SIG-M5 treated with dmso at 0.1 percent for 504 hours (cell line): Measurements from ENCODE around the gene FER1L5.
A peak's percentile ranks its signal among the peaks of the same experiment; 100 is the strongest.
"Not testable (repeated sequence)": the region's sequence is repeated elsewhere in the genome, so short reads cannot be mapped to it uniquely, and the experiment has no call there.

ENCODE experiments used
- DNase-seq: peaks from one replicate; lab custom pipeline; 2025; ENCODE audit not compliant: unreplicated experiment; lab: John Stamatoyannopoulos, UW

The FER1L5 gene

DNA sequence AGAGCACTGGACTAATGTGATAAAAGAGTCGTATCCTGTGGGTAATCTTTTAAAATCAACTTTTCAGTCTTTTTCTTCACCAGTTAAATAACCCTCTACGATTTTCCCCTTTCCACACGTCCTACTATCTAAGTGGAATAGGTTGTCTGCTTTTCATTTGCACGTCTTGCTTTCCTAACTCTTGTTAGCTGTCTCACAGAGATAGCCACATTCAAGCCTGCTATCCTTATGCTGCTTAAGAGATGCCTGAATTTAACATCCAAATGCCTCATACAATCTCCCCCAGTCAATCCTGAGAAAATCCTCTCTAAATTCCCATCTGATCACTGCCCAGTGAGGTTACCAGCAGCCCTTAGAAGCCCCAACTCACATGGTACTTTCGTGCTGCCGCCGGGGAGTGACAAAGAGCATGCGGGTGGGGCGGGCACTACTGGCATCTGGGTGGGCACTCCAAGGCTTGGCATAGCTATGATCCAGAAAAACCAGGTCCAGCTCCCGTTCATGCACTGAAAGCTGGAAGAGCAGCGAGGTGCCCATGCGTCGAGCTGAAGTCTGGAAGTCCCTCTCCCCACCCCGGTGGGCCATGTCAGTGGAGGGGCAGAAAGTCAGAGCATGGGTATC is 5.9 kb upstream of the FER1L5 start:
- DNase-seq, result no peak

DNA sequence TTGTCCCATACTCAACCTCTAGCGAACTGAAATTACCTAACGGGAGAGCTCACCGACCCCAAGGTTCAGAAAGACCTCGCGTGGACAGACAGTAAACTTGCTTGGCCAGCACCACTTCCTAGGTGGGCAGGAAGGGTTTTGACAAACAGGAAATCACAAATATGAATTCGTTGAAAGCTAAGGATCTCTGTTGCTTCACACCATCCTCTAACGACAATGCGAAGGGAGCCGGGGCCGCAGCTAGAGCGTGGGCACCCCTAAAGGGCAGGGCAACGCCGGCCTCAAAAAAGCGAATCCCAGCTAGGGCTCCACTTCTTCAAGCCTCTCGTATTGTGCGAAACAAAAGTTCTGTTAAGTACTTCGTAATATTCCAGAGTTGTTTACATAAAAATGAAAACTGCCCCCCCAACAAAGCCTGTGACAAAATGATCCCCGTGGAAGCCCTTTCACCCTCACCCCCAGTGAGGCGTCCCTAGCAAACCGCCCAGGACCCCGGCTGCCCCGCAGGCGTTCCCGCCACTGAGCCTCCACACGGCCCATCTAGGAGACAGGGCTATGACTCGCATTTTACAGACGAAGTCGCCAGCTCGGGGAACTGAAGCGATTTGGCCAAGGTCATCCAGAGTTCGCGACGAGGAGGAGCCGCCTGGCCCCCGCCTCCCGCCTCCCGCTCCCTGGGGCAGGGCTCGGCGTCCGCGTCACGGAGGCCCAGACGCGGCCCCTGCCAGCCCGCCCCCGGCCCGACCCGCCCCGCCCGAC is 5.0 kb upstream of the FER1L5 start:
- peak; percentile 93 for DNase-seq

DNA sequence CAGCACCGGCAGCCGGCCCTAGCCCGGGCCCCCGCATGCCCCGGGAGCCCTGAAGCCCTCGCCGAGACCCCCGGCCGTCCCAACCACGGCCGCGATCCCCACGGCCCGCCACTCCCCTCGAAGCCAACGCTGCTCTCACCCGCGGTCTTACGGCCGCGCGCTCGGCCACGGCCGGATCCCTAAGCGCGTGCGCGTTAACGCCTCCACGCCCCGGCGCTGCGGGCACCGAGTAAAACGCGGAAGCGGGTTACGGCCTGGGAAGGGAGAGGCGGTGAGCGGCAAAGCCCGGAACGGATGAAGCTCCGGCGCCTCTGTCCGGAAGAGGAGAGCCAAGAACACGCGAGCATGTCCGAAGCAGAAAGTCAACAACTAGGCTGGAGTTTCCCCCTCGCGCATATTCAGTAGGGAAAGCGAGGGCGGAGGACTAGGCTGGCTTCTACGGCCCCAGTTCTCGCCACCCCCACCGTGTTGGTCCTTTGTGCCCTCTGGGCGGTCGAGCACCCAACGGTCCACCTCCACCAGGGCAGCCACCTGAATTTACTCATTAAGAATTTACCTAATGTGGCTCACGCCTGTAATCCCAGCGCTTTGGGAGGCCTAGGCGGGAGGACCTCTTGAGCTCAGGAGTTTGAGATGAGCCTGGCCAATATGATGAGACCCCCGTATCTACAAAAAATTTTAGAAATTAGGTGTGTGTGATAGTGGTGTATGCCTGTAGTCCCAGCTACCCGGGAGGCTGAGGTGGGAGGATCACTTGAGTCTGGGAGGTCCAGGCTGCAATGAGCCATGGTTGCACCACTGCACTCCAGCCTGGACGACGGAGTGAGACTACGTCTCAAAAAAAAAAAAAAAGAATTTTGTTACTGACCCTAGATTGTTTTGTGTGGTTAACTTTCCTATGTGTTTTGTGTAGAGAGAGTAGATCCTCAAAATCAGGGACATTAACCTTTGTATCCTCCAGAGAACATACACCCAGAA is 4.1 kb upstream of the FER1L5 start, which contains the start of gene KANSL3:
TSS of gene KANSL3 (minus strand) at position 169 of the 978 bp plus-strand sequence. CDS start 1,177 bp downstream, outside the sequence.
- DNase-seq, result peak; percentile 89

DNA sequence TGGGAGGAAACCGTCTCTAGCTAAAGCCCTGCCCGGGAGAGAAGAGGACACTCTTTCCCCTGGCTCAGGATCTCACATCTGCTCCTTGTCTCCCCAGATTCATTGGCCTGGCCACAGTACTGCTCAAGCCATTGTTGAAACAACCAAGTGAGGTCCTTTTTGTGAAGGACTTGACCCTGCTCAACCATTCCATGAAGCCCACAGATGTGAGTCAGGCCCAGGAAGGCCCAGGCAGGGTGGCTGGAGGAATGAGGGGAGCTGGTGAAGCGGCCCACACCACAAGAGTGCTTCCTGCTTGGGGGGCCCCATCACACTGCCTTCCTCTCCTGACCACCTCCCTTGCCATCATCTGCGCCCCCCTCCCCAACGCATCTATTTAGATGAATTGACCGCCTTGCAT is 5.1 kb downstream of the FER1L5 start:
- DNase-seq, result no peak

DNA sequence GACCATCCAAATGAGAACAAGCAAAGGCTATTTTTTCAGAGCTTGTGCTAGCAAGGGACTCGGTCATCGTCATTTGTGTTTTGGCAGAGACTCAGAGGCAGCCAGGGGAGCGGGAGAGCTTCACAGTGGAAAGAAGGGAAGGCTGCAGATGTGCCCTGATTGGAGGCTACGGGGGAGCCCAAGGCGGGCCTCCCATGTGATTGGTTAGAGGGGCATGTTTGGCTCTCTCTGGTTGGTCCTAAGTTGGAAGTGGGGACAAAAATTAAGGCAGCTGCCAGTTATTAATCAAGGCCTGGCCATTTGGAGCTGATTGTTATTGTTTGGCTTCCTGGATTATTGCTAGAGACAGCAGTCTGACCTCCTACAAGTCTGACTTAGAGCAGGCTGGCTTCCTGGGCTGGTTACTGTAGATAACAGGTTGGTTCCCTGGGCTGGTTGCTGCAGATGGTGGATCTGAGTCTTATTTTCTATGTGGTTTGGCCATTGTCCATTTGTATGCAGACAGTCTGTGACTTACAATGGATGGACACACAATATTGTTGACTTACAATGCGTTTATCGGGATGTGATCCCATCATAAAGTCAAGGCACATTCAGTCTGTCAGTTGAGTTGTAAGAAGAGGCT is 5.9 kb downstream of the FER1L5 start:
- DNase-seq, result no peak

DNA sequence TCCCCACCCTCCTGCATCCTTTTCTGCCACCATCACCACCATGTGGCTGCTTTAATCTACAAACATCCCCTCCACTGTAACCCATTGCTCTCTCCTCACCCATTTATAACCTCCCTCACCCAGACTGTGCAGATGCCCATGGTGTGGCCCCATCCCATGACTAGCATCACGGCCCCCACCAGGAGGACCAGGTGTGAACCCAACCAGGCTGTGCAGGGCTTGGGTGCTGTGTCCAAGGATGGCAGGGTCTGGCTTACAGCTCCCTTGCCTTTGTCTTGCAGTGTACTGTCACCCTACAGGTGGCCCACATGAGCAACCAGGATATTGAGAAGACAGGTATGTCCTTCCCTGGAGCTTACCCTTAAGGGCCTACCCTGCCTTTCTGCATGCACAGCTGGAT is 6.8 kb downstream of the FER1L5 start:
- no peak for DNase-seq

DNA sequence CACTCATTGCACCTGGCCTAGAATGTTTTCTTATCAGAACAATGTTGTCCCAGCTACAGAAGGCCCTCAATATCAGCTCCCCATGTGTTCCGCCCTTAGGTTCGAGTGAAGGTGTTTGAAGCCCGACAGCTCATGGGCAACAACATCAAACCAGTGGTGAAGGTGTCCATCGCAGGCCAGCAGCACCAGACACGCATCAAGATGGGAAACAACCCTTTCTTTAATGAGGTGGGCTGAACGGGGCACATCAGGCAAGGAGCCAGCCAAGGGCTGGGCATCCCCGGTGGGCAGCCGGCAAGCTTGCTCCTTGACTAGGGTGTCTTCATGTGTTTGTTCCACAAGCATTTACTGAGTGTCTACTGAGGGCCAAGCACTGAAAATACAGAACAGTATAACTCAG is 9.2 kb downstream of the FER1L5 start:
- no peak for DNase-seq

DNA sequence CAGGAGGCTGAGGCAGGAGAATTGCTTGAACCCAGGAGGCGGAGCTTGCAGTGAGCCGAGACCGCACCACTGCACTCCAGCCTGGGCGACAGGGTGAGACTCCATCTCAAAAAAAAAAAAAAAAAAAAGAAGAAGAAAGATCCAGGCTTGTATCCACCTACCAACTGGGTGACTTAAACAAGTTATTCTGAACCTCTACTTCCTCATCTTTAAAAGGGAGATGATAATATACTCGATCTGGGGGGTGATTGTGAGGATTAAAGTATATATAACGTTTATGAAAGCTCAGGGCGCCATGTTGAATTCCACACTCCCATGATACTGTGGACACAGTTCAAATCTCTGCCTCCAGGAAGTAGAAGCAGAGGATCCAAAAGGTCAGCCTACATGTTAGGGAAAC is 12.2 kb downstream of the FER1L5 start:
- DNase-seq, result not testable (repeated sequence)

DNA sequence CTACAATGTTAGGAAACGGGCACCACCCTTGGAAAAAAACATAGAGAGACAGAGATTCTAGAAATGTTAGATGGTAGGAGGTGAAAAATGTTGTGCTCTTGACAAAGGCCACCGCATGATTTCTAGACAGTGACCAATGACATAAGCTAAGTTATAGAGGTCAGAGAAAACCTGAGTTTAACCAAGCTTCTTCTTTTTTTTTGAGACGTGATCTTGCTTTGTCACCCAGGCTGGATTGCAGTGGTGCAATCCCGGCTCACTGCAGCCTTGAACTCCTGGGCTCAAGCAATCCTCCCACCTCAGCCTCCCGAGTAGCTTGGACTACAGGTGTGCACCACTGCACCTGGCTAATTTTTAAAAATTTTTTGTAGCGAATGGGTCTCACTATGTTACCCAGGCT is 13.0 kb downstream of the FER1L5 start:
- peak; percentile 36 for DNase-seq

DNA sequence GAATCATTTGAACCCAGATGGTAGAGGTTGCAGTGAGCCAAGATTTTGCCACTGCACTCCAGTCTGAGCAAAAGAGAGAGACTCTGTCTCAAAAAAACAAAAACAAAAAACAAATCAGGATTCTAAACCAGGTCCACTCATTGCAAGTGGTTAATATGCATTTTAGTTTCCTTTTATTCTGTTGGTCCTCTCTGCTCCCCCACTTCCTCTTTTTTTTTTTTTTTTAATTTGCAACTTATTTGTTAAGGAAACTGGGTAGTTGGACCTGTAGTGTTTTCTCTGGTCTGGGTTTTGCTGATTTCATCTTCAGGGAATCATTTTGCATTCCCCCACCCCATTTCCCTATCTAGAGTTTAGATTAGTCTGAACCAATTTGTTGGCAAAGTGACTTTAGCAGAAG is 14.0 kb downstream of the FER1L5 start:
- DNase-seq, result peak; percentile 41

DNA sequence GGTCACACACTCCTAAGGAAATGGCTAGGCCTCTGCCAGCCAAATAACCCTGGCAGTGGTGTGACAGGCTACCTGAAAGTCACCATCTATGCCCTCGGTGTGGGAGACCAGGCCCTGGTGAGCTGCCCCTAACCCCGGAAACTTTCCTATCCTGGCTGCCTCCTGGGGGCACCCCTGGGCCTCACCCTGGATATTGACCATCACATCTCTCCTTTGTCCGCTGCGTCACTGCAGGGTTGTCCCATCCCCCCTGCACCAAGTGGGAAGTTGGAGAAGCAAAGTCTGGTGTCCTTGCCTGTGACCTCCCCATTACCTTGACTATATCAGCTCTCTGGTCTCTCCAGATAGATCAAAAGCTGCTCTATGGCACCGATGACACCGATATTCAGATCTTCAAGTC is 18.8 kb downstream of the FER1L5 start:
- no peak for DNase-seq

DNA sequence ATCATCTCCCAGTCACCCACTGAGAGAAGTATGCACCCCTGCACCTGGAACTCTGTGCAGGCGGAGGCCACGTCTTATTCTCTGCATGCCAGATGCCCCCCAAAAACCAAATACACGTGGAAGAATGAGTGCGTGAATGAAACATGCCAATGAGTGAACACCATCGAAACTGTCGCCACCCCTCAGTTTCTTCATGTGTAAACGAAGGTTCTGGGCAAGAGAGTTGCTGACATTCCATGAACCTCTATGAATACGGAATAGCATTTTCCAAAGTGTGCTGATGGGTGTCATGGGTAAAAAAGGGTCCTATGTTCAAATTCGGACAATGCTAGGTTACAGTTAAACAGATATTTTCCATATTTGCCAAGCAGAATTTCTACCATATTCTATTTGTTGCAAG is 19.8 kb downstream of the FER1L5 start:
- no peak for DNase-seq

DNA sequence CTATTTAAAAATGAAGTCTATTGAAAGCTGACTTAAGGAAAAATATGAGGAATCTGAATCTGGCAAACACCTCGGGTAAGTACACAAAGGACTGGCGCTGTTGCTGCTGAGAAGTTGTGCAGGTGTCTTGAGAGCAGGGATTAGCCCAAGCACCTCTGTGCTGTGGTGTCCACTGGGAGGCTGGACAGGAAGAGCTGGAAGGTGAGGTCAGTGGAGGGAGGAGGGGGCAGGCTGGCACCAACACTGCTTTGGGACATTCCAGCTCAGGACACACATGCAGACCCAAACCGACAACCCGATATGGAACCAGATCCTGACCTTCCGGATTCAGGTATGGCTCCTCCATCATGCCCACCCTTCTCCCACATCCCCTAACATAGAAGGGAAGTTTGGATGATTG is 20.6 kb downstream of the FER1L5 start:
- DNase-seq, result no peak

DNA sequence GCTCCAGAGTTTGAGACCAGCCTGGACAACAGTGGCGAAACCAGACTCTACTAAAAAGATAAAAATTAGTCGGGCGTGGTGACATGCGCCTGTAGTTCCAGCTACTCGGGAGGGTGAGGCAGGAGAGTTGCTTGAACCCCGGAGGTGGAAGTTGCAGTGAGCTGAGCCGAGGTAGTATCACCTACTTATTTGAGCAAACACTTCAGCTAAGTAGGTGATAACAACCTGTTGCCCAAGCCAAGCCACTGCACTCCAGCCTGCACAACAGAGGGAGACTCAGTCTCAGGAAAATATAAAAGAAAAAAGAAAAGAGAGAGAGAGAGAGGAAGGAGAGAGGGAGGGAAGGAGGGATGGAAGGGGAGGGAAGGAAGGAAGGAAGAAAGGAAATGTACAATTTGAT is 21.3 kb downstream of the FER1L5 start:
- no peak for DNase-seq

DNA sequence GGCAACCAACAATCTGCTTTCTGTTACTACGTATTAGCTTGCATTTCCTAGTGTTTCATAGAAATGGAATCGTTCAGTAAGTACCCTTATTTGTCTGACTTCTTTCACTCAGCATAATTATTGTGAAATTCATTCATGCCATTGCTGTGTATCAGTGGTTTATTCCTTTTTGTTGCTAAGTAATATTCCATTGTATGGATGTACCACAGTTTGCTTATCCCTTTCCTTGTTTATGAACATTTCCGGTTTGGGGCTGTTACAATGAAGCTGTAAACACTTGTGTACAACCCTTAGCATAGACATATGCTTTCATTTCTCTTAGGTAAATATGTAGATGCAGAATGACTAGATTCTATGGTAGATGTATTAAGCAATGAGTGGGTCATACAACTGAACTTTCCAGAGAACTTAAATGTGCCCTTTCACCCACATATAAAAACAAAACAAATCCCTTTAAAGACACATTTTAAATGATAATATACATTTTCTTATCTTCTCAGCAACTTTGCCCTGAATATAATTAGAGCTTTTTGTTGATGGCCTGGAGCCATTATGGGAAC is 21.9 kb downstream of the FER1L5 start:
- no peak for DNase-seq

DNA sequence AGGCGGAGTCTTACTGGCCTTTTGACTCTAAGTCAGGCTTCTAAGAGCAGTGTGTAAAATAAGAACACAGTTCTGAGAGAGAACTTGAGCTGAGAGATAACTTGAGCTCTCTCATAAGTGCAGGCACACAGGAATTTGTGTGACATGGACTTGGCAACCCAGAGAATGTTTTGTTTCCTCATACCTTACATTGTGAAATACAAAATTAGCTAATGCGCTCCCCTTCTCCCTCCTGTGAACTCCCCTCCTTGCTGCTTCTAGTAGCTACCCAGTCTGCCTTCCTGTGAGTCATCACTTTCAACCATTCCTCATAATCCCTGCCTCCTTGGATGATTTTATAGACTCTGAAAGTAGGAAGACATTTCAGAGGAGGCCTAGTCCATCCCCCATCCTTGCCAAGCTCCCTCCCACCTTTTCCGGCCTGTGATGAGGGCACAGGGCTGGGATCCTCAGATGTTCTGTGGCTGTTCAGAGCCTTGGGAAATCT is 22.6 kb downstream of the FER1L5 start:
- DNase-seq, result peak; percentile 99

DNA sequence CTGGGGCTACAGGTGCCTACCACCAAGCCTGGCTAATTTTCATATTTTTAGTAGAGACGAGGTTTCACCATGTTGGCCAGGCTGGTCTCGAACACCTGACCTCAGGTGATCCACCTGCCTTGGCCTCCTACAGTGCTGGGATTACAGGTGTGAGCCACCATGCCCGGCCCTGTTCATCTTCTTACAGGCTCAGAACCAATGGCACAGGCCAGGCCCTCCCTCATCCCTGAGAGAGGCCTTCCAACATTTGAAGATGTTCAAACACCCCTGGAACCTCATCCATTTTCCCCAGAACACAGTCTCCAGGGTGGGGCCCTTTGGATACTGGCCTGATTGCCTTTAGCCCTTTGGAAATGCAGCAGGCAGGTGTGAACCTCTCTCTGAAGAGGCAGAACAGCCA is 23.2 kb downstream of the FER1L5 start:
- not testable (repeated sequence) for DNase-seq

DNA sequence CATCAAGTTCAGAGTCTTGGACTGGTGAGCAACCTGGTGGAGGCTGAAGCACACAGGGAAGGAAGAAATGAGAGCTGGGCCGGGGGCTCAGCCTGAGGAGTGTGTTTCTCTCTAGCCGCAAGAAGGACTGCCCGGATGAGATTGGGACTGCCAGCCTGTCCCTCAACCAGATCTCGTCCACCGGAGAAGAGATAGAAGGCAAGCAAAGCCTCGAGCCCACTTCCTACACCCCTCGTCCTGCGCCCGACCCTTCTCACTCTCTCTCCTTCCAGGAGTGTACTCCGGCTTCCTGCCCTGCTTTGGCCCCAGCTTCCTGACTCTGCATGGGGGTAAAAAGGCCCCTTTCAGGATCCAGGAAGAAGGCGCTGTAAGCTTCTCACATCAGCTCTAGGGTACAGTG is 26.2 kb downstream of the FER1L5 start:
- DNase-seq, result no peak

DNA sequence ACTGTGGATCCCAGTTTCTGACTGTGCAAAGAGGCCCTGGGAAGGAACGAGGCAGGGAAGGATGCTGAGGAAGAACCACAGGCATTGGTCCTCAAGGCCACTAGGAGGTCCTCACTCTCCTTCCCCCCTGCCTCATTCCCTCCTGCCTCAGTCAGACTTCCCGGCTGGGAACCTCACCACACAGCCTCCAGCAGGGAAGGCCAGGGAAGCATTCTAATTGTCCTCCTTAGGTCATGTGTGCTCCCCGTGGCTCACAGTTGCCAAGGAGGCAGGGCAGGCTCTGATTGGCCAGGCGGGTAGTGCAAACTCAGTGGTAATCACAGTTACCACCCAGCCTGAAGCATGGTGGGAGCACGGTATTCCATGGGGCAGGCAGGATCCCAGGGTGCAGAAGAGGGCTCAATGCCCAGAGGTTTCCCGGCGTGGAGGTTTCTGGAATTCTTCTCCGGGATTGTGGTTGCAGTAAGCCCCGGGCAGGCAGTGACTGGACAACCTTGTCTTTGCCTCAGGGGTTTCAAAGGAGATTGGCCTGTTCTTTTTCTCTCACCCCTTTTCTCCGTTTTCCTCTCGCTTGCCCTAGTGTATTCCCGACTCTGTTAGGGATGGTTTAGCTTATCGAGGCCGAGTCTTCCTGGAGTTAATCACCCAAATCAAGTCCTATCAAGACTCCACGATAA is 27.1 kb downstream of the FER1L5 start:
- DNase-seq, result no peak

DNA sequence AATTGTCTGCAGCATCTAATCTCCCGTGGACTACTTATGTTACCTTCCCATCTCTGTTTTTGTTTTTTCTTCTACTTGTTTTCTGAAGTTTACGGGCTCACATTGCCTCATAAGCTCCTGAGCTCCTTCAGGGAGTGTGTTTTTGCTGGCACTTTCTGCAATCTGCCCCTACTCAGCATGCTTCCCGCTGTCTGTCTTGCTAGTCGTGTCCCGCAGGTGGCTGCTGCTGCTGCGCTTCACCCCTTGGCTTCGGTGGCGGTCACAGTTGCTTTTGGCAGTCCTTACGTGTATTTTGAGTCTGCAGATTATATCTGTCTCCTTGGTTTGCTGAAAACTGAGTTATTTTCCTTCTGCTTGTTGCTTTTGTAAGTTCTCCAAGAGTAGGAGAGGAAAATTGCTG is 37.3 kb downstream of the FER1L5 start:
- DNase-seq, result no peak
